Measurements from ENCODE around the gene LIG1. TPM values are rescaled to one million over a fixed set of nuclear protein-coding genes. Genes with fewer than 3 reads are reported as not detected.

The LIG1 gene
- total and polyA plus RNA-seq, 8 donors, result 26.7 to 72.1 (median 61.9) TPM

DNA sequence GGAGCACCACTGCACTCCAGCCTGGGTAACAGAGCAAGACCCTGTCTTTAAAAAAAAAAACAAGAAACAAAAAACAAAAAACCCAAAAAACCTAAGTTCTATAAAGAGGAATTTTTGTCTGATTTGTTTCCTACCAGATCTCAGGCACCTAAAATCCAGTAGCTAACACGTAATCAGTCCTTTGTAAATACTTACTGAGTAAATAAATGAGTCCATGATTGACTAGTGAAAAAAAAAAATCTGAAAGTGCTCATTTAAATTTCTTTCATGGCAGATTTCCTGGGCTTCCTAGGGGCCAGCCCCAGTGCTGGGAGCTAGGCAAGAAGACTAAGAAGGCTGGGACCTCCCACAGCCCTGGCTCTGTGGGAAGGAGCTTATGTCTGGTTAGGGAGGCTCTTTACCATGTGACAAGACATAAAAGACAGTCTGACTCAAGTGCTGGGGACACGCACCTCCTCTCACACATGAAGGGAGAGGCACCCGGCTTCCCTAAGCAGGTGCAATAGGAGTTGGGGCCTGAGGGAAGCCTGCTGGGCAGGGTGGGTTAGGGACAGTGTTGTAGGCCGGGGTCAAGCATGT is 22.5 kb downstream of the LIG1 start:
- ATAC-seq, result no peak

DNA sequence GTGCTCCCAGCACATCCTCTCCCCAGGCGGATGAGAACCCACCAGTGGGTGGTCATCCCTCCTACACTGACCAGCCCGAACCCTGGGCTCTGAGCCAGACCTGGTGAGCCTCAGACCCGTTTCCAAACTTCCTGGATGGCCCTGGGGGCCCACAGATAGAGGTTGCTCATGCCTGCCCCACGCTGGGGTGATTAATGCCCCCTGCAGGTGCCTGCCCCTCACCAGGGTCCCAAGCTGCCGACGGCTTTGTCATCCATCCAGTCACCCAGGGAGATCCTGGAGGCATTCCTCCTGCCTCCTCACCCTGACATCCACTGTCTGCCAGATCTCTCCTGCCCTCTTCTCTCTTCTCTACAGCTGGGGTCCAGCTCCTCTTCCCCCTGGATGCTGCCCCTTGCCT is 31.1 kb downstream of the LIG1 start:
- intact Hi-C loops (cut with DNase I), result no loop called here
- Histone ChIP-seq H3K36me3 (peaks cover 0 to 50% of the 10 kb centered on the region in 2 donors), H3K27me3 (no peaks in the 10 kb centered on the region), H3K27ac (no peak overlapping the region), H3K4me1 (no peaks in the 10 kb centered on the region), H3K9me3 (no peaks in the 10 kb centered on the region), H3K4me3 (no peak overlapping the region)
- TF ChIP-seq, protein P1, sequence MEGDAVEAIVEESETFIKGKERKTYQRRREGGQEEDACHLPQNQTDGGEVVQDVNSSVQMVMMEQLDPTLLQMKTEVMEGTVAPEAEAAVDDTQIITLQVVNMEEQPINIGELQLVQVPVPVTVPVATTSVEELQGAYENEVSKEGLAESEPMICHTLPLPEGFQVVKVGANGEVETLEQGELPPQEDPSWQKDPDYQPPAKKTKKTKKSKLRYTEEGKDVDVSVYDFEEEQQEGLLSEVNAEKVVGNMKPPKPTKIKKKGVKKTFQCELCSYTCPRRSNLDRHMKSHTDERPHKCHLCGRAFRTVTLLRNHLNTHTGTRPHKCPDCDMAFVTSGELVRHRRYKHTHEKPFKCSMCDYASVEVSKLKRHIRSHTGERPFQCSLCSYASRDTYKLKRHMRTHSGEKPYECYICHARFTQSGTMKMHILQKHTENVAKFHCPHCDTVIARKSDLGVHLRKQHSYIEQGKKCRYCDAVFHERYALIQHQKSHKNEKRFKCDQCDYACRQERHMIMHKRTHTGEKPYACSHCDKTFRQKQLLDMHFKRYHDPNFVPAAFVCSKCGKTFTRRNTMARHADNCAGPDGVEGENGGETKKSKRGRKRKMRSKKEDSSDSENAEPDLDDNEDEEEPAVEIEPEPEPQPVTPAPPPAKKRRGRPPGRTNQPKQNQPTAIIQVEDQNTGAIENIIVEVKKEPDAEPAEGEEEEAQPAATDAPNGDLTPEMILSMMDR (IDR thresholded peaks at IDR 0.05), result no peak
- DNase-seq (no peak), ATAC-seq (no peak)

More for the DNA sequence above, 22.5 kb downstream of the LIG1 start:
- Histone ChIP-seq H3K36me3 (peaks cover 0 to 77% of the 10 kb centered on the region in 2 donors), H3K4me1 (no peaks in the 10 kb centered on the region), H3K4me3 (no peak overlapping the region), H3K27me3 (no peaks in the 10 kb centered on the region), H3K27ac (no peak overlapping the region), H3K9me3 (no peaks in the 10 kb centered on the region)
- intact Hi-C loops (cut with DNase I), result no loop called here
- TF ChIP-seq, protein P1 (IDR thresholded peaks at IDR 0.05), result no peak
- DNase-seq, result peak in 1 of 4 donors; percentile 12

DNA sequence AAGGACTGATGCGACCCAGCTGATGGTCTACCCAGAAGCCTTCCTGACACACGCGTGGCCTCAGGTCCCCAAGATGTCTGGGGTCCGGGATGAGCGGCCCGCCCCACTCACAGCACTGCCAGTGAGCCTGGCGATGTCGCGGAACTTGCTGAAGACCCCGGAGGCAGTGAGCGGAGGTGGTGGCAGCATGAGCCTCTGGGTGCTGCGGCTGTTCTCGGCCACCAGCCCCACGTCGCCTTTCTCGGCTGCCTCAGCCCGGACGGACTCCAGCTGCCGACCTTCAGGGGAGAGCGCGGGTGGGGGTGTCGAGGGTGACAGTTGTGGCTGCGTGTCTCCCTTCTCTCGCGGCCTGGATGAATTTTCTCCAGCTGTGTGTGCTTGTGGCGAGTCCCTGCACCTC is 32.7 kb downstream of the LIG1 start:
- ATAC-seq, result no peak
- Histone ChIP-seq H3K27ac (no peak overlapping the region), H3K4me1 (no peaks in the 10 kb centered on the region), H3K9me3 (no peaks in the 10 kb centered on the region), H3K27me3 (no peaks in the 10 kb centered on the region), H3K4me3 (no peak overlapping the region), H3K36me3 (peaks cover 0 to 43% of the 10 kb centered on the region in 2 donors)
- intact Hi-C loops (cut with DNase I), result no loop called here
- DNase-seq, result no peak
- TF ChIP-seq, protein P1 (IDR thresholded peaks at IDR 0.05), result no peak

DNA sequence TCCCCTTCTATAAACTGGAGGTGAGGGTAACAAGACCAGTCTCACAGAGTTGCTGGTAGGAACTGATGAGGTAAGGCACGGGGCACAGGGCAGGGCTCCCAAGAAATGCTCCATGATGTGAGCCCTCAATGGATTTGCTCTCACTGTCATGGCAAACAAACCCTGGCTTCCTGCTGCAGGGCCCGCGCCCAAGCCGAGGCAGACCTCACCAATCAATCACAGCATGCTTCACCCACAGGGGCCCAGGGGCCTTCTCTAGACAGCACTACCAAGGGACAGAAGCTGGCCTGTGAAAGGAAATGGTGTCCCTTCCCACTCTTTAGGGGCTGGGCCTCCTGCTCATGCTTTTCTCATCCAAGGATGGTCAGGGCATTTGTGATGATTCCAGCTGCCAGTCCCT is 33.6 kb downstream of the LIG1 start:
- Histone ChIP-seq H3K36me3 (peaks cover 0 to 49% of the 10 kb centered on the region in 2 donors), H3K9me3 (no peaks in the 10 kb centered on the region), H3K4me1 (no peaks in the 10 kb centered on the region), H3K4me3 (no peak overlapping the region), H3K27ac (no peak overlapping the region), H3K27me3 (no peaks in the 10 kb centered on the region)
- DNase-seq, result no peak
- TF ChIP-seq, protein P1 (IDR thresholded peaks at IDR 0.05), result no peak
- ATAC-seq, result no peak
- intact Hi-C loops (cut with DNase I), result no loop called here

DNA sequence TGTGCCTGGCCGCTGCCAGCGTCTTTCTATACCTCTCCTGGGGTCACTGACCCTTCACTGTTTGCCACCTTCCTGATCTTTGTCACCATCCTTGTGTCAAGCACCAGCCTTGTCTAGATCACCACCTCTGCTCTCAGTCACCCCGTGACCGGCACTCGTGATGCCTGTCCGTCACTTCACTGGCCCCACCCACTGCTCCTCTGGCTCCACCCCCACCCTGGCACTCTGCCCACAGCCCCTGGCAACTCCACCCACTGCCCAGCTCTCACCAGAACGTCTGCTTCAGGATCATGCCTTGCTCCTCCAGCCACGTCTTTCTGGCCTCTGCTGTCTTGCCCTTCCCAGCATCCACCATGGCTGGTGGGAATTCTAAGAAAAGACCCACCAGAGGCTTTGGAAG is 34.7 kb downstream of the LIG1 start:
- no peak overlapping the region for H3K27ac ChIP-seq
- TF ChIP-seq, protein P1 (IDR thresholded peaks at IDR 0.05), result no peak
- no peaks in the 10 kb centered on the region for H3K9me3 ChIP-seq
- no peaks in the 10 kb centered on the region for H3K27me3 ChIP-seq
- no peak overlapping the region for H3K4me3 ChIP-seq
- intact Hi-C loops (cut with DNase I), result no loop called here
- ATAC-seq, result no peak
- no peaks in the 10 kb centered on the region for H3K4me1 ChIP-seq
- no peak for DNase-seq
- peaks cover 0 to 53% of the 10 kb centered on the region in 2 donors for H3K36me3 ChIP-seq
